Thyroid gland (tissue), 4 donors: ENCODE measurements around the gene HEPH. TPM values are rescaled to one million over a fixed set of nuclear protein-coding genes. Genes with fewer than 3 reads are reported as not detected.

Experiments used
- total RNA-seq, 4 donors: library from RNA; depleted of rRNA; stranded (reverse); fragments of >200 nt; gene quantifications; one replicate each; pipeline ENCODE4 v1.2.3, GENCODE V29; 2016

Gene HEPH
- total RNA-seq, 4 donors from 2014 or later, result 6.7 to 11.9 (median 9.6) TPM

Other genes starting within 250 kb of the HEPH start
- gene VSIG4, start 124.2 kb upstream of the HEPH start, total RNA-seq, result 10 to 100 TPM; 29.4 to 84.3 (median 34.0) TPM